B cell (primary cell): Measurements from ENCODE around the gene MARCHF10. TPM values are rescaled to one million over a fixed set of nuclear protein-coding genes. Genes with fewer than 3 reads are reported as not detected.

Experiments used
- ATAC-seq: fragments of 200-7000 bp; cut with Tn5 transposase; one replicate; pipeline ENCODE4 v1.10.0; 2021; ENCODE audit warnings: low read depth, mild to moderate bottlenecking, moderate number of reproducible peaks, moderate library complexity
- CTCF ChIA-PET: fragments of 350-600 bp; sonication (Branson Sonifier 250); formaldehyde crosslinking; loops from one replicate; lab custom pipeline; 2021; ENCODE audit warnings: antibody characterized with exemption, inconsistent platforms; lab: Charles Lee
- POLR2A ChIA-PET: fragments of 350-600 bp; sonication (Branson Sonifier 250); formaldehyde crosslinking; loops from one replicate; lab custom pipeline; 2021; ENCODE audit warnings: antibody characterized with exemption; lab: Charles Lee
- DNase-seq: peaks from one replicate; pipeline ENCODE4 v3.0.0; 2013
- H2AFZ ChIP-seq: 2 replicates; pipeline ENCODE4 v1.6.1; 2012; ENCODE audit warnings: mild to moderate bottlenecking, low read depth, low read length; ENCODE audit not compliant: insufficient read depth, poor library complexity, severe bottlenecking
- H3K27ac ChIP-seq, 2 donors: 1 replicate in 1 of 2; 2 replicates in 1 of 2; pipeline ENCODE4 v1.5.1; 2012 to 2013; ENCODE audit warnings: low read length in 2 of 2, mild to moderate bottlenecking in 2 of 2, moderate library complexity in 1 of 2
- H3K27me3 ChIP-seq, 4 experiments: fragments of 200-600 bp in 1 of 4; sonication (generic) in 1 of 4; replicated peaks in 1 of 4; 1 replicate in 2 of 4; 2 replicates in 2 of 4; pipeline versions ENCODE4 v1.6.1 to v1.7.0; 2013 to 2016; ENCODE audit warnings: low read length in 3 of 4, mild to moderate bottlenecking in 2 of 4, mixed read lengths in 1 of 4, moderate library complexity in 1 of 4; ENCODE audit not compliant: insufficient read depth in 4 of 4, control insufficient read depth in 3 of 4; ENCODE audit errors: control extremely low read depth in 1 of 4
- H3K36me3 ChIP-seq, 2 experiments: replicated peaks in 1 of 2; 1 replicate in 1 of 2; 2 replicates in 1 of 2; pipeline versions ENCODE4 v1.6.1 to v1.7.1; 2013; ENCODE audit warnings: low read length in 1 of 2; ENCODE audit not compliant: insufficient read depth in 2 of 2, control insufficient read depth in 1 of 2; ENCODE audit errors: control extremely low read depth in 1 of 2, extremely low read depth in 1 of 2
- H3K4me1 ChIP-seq, 2 donors: fragments of 200-600 bp in 1 of 2; sonication (generic) in 1 of 2; 1 replicate in 1 of 2; 2 replicates in 1 of 2; pipeline versions ENCODE4 v1.5.1 to v1.6.1; 2013 to 2017; ENCODE audit warnings: low read length in 2 of 2; ENCODE audit not compliant: control insufficient read depth in 2 of 2, insufficient read depth in 2 of 2
- H3K4me2 ChIP-seq: replicated peaks from 2 replicates; pipeline ENCODE3; 2012; ENCODE audit warnings: mild to moderate bottlenecking, low read depth, low read length; ENCODE audit not compliant: poor library complexity, severe bottlenecking
- H3K4me3 ChIP-seq, 5 experiments: fragments of 200-600 bp in 1 of 5; sonication (generic) in 1 of 5; 1 replicate in 3 of 5; 2 replicates in 2 of 5; pipeline versions ENCODE4 v1.5.1 to v1.7.0; 2011 to 2016; ENCODE audit warnings: low read length in 4 of 5, mild to moderate bottlenecking in 4 of 5, low read depth in 2 of 5, control low read depth in 1 of 5, moderate library complexity in 1 of 5; ENCODE audit not compliant: insufficient read depth in 1 of 5; ENCODE audit errors: control extremely low read depth in 1 of 5, extremely low read depth in 1 of 5
- H3K79me2 ChIP-seq: fragments of 200-600 bp; sonication (generic); one replicate; pipeline ENCODE4 v1.6.0; 2016; ENCODE audit warnings: low read length; ENCODE audit not compliant: control insufficient read depth, insufficient read depth
- H3K9ac ChIP-seq: fragments of 200-600 bp; sonication (generic); 2 replicates; pipeline ENCODE4 v1.6.1; 2017; ENCODE audit warnings: mild to moderate bottlenecking, low read length, moderate library complexity
- H3K9me3 ChIP-seq, 3 donors: one replicate each; pipeline versions ENCODE4 v1.6.1 to v1.7.1; 2013; ENCODE audit warnings: low read length in 2 of 3; ENCODE audit not compliant: control insufficient read depth in 2 of 3, insufficient read depth in 1 of 3; ENCODE audit errors: control extremely low read depth in 1 of 3
- H4K20me1 ChIP-seq: 2 replicates; pipeline ENCODE4 v1.6.0; 2012; ENCODE audit warnings: mild to moderate bottlenecking, low read length; ENCODE audit not compliant: insufficient read depth, control insufficient read depth, poor library complexity, severe bottlenecking
- H3K27ac Mint-ChIP-seq: one replicate; pipeline ENCODE4 v1.8.0; 2021; ENCODE audit warnings: mixed read lengths
- H3K27me3 Mint-ChIP-seq: one replicate; pipeline ENCODE4 v1.8.0; 2021; ENCODE audit warnings: mixed read lengths
- H3K4me1 Mint-ChIP-seq: one replicate; pipeline ENCODE4 v1.8.0; 2021; ENCODE audit warnings: mixed read lengths
- H3K4me3 Mint-ChIP-seq: one replicate; pipeline ENCODE4 v1.8.0; 2021; ENCODE audit warnings: mixed read lengths
- H3K9me3 Mint-ChIP-seq: one replicate; pipeline ENCODE4 v1.8.0; 2022; ENCODE audit warnings: mixed read lengths; ENCODE audit not compliant: insufficient read depth
- CTCF ChIP-seq: fragments of 200-600 bp; IDR thresholded peaks from one replicate; pipeline ENCODE4 v1.8.0; 2022; ENCODE audit warnings: antibody characterized with exemption, mild to moderate bottlenecking
- EZH2 ChIP-seq: IDR thresholded peaks from 2 replicates; pipeline ENCODE4 v1.6.1; 2012; ENCODE audit warnings: borderline replicate concordance, low read depth, mild to moderate bottlenecking, moderate library complexity, low read length; ENCODE audit not compliant: insufficient read depth, poor library complexity, severe bottlenecking
- WGBS: methylation state at CpG from one replicate; pipeline ENCODE4 v1.1.5; 2013; ENCODE audit warnings: missing lambda C conversion rate; ENCODE audit not compliant: insufficient coverage; 5-methylcytosine and 5-hydroxymethylcytosine counted together
- intact Hi-C: fragments of 100-400 bp; cut with micrococcal nuclease; formaldehyde crosslinking; loops from one replicate; pipeline ENCODE4 v1.10.0; 2022
- polyA plus RNA-seq: library from polyadenylated mRNA; depleted of rRNA; stranded (reverse); fragments of >200 nt; gene quantifications from 2 replicates; pipeline ENCODE4 v1.2.3, GENCODE V29; 2012
- total RNA-seq, 2 donors: library from RNA; stranded (reverse); fragments of 120-200 nt in 1 of 2; gene quantifications; 1 replicate in 1 of 2; 2 replicates in 1 of 2; pipeline versions ENCODE4 v1.2.3 to v1.2.4, GENCODE V29; 2013 to 2022

MARCHF10 gene
- total and polyA plus RNA-seq, 2 donors (not counting 1 experiment from before 2014, with no cell fraction given): 0.24 TPM; not detected in 1

GRCh38 chr17:62725791-62726249 is 82.3 kb downstream of the MARCHF10 start:
- Histone ChIP-seq H3K4me2 (peak overlapping the region; percentile 68), H3K27ac (peak overlapping the region in 1 of 2 donors; percentile 74), H4K20me1 (no peaks in the 10 kb centered on the region), H3K4me3 (no peak overlapping the region), H3K27me3 (no peaks in the 10 kb centered on the region), H3K79me2 (no peaks in the 10 kb centered on the region), H3K9me3 (peaks cover 0 to 6% (median 0%) of the 10 kb centered on the region in 3 donors), H3K4me1 (peaks cover 23 to 35% of the 10 kb centered on the region in 2 donors), H2AFZ (peak overlapping the region; percentile 76), H3K9ac (no peak overlapping the region), H3K36me3 (no peaks in the 10 kb centered on the region)
- Mint-ChIP-seq H3K4me3 (no peak overlapping the region), H3K4me1 (peaks cover 29% of the 10 kb centered on the region), H3K27ac (no peak overlapping the region), H3K9me3 (no peaks in the 10 kb centered on the region), H3K27me3 (peaks cover 4% of the 10 kb centered on the region)
- no peak for TF ChIP-seq CTCF
- TF ChIP-seq EZH2: no peak
- ChIA-PET CTCF (no interaction called here), POLR2A (no interaction called here)
- DNase-seq (no peak), ATAC-seq (no peak)
- intact Hi-C loops: no loop called here
- 100% methylated on average over 1 of the region's 5 CpGs for WGBS

GRCh38 chr17:62724398-62725146 is 83.5 kb downstream of the MARCHF10 start:
- no peaks in the 10 kb centered on the region for H3K27me3 ChIP-seq
- H3K4me2 ChIP-seq: peak overlapping the region; percentile 68
- TF ChIP-seq CTCF: no peak
- no peak for TF ChIP-seq EZH2
- peak overlapping the region; percentile 41 for H3K9ac ChIP-seq
- CTCF ChIA-PET: interaction anchor here (1.1 kb wide), 1 partner anchor 20 kb away, joined by 6 read pairs; no protein-coding TSS in a partner anchor
- H3K27ac ChIP-seq: peak overlapping the region; percentile 74 to 80
- no peaks in the 10 kb centered on the region for H3K9me3 Mint-ChIP-seq
- POLR2A ChIA-PET: no interaction called here
- peak overlapping the region; percentile 87 for H3K27ac Mint-ChIP-seq
- H3K36me3 ChIP-seq: no peaks in the 10 kb centered on the region
- H3K4me1 ChIP-seq: peaks cover 32 to 46% of the 10 kb centered on the region in 2 donors
- H4K20me1 ChIP-seq: no peaks in the 10 kb centered on the region
- H3K4me3 Mint-ChIP-seq: peak overlapping the region; percentile 82
- 3% methylated on average over 14 of the region's 16 CpGs for WGBS
- peaks cover 7% of the 10 kb centered on the region for H3K27me3 Mint-ChIP-seq
- no peaks in the 10 kb centered on the region for H3K79me2 ChIP-seq
- ATAC-seq (peak; percentile 88), DNase-seq (peak; percentile 85)
- peaks cover 39% of the 10 kb centered on the region for H3K4me1 Mint-ChIP-seq
- peak overlapping the region; percentile 76 for H2AFZ ChIP-seq
- intact Hi-C loops: loop anchor here (5.0 kb wide), 1 partner anchor 243 kb away; the partner anchor contains the start of gene TANC2
- H3K9me3 ChIP-seq: peaks cover 0 to 6% (median 0%) of the 10 kb centered on the region in 3 donors
- peak overlapping the region in 4 of 5 experiments; percentile 21 to 56 (median 38) for H3K4me3 ChIP-seq
